DMS79 (cell line): ENCODE measurements around the gene UNC13C.

Source experiments
- DNase-seq: peaks from one replicate; lab custom pipeline; 2025; lab: John Stamatoyannopoulos, UW

Gene UNC13C

DNA sequence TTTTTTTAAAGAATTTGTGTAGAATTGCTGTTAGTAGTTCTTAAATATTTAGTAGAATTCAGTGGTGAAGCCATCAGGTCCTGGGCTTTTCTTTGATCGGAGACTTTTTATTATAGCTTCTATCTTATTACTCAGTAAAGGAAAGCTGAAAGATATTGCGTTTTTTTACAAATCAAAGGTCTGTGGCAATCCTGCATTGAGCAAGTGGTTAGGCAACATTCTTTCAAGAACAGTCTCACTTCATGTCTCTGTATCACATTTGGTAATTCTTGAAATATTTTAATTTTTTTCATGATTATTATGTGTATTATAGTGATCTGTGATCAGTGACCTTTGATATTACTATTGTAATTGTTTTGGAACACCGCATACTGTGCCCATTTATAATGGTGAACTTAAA lies 140.8 kb downstream of the UNC13C start:
- no peak for DNase-seq

DNA sequence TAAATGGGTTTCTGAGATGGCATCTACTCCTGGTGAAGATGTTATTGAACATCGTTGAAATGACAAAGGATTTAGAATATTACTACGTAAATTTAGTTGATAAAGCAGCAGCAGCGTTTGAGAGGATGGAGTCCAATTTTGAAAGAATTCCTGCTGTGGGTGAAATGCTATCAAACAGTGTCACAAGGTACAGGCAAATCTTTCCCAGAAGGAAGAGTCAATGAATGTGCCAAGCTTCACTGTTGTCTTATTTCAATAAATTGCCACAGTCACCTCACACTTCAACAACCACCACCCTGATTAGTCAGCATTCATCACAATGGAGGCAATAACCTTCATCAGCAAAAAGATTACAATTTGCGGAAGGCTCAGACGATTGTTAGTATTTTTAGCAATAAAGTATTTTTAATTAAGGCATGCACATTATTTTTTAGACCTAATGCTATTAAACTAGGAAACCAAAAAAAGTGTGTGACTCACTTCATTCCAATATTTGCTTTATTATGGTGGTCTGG lies 142.8 kb downstream of the UNC13C start:
- DNase-seq = no peak

DNA sequence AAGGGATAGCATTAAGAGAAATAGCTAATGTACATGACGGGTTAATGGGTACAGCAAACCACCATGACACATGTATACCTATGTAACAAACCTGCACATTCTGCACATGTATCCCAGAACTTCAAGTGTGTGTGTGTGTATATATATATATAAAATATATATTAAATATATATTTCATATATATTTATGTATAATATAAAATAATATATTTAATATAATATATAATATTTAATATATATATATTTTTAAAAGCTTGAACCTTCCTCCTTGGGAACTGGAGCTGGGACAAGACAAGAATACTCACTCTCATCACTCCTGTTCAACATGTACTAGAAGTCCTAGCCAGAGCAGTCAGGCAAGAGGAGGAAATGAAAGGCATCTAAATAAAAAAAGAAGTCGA lies 149.3 kb downstream of the UNC13C start:
- DNase-seq = no peak

DNA sequence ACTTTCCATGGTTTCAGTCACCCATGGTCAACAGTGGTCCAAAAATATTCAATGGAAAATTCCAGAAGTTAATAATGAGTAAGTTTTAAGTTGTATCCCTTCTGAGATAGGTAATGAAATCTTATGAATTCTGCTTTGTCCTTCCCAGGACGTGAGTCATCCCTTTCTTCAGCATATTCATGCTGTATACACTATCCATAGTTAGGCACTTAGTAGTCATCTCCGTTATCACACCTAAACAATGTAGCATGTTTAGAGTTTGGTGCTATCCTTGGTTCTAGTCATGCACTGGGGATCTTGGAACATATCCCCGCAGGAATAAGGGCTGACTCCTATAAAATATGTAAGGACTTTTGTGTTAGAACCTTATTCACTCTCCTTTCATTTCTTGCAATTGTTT lies 153.2 kb downstream of the UNC13C start:
- DNase-seq = no peak

DNA sequence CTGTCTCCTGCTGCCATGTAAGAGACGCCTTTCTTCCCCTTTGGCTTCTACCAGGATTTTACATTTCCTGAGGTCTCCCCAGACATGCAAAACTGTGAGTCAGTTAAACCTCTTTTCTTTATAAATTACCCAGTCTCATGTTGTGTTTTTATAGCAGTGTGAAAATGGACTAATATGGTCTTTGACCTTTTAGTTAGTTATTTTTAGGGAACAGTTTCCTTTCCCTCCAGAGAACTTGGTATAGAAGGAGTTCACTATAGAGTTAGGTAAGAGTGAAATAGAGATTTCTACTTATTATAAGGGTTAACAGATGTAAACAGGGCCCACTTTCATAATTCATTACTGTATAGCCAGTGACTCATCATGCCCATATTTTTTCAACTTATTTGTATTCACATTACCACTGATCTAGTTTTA lies 170.9 kb downstream of the UNC13C start:
- DNase-seq = no peak

DNA sequence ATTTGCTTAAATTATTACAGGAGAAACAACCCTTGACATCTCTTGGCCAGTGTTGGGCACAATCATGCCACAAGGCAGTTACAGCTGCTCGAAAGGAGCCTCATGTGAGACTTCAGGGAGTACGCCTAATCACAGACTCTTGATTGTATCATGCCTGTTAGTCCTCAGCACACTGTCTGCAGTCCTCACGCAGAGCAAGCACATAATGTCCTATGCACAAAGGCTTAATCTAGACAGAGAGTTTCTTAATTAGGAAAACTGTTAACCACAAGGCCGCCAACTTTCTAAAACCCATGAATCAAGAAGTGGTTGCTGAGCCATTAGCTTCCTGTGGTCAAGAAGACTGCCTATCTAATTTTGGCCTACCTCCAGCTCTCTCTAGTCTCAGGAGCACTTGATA lies 172.0 kb downstream of the UNC13C start:
- peak; percentile 46 for DNase-seq

DNA sequence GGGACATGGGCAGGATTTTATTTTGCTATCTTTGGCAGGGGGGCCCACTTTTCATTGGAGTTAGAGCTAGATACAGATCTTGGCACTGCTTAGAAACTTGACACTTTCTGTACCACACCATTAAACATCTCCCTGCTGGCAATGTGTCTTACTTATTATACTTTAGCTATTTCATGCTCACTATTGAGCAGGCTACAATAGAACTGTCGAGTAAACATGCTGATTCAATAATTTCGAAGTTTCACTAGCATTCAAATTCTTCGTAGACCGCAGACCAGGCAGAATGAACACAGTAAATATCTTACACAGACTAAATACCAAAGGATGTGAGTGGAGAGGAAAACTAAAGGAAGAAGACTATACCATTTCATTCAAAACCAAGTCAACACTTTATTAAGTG lies 180.8 kb downstream of the UNC13C start:
- DNase-seq = no peak

DNA sequence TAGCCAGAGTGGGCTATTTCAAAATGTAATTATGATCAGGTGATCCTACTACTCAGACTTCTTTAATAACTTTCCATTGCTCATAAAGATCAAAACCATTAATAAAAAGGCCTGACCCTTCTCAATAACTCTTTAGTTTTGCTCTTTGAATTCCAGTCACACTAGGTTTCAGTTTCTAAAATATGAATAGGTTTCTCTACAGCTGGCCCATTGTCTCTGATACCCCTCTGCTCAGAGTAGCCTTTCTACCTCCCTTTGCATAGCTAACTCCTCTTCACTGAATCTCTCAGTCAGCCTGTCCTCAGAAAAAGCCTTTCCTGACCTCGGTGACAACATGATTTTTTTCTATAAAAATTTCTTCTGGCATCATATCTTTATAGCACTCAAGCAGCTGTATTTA lies 209.1 kb downstream of the UNC13C start:
- no peak for DNase-seq

DNA sequence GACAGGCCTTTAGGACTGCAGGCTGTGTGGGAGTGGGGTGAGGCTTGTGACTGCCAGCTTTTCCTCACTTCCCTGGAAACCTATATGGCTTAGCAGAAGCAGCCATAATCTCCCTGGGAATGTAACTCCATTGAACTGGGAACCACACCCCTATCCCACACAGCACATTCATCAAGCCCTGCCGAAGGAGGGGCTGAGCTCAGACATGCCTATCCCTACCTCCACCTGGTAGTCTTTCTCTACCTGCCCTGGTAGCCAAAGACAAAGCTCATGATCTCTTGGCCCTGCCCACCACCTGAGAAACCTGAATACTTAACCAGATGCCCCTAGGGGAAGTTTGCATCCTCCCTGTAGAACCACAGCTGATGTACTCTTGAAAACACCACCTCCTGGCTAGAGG lies 219.8 kb downstream of the UNC13C start:
- DNase-seq = no peak

DNA sequence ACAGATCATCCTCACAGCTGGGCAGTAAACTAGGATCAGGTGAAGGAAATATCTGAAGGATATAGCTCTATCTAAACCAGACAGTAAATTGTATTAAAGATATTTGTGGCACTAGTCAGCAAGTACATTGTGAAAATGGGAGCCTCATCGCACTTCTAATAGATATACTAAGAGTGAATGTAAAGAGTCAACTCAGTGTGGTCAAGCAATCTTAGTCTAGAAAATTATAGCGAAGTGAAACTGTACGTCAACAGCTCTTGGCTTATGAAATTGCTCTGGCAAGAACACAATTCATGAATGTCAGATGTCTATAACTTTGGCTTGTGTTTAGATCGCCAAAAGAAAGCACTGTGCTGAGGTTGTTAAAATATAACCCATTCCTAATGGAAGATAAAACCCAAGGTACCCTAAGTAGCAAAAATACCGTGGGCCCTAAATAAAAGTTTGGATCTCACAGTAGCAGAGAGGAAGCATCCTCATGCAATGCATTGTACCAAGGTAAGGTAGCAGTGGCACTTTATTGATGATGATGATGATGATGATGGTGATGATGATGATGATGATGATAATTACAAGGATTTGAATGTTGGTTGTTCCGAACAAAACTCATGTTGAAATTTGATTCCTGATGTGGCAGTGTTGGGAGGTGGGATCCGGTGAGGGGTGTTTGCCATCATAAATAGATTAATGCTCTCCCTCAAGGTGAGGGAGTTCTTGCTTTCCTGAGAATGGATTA lies 228.5 kb downstream of the UNC13C start:
- DNase-seq = no peak

DNA sequence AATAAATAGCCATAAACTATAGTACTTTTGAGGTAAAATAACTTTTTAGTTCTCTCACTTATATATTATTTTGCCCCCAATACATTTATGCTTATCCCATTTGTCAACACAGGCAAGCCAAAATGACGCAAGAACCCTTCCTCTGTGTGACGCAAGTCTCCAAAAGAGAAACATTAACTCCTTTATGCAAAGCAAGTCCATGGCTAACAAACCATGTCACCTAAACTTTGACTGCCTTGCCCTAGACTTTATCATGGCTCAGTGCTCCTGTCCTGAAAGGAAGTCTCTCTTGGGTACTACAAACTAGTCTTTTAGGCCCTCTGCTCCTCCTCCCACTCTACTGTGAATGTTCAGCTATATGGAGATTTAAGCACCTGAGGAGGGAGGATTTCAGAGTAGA lies 230.5 kb downstream of the UNC13C start:
- no peak for DNase-seq

DNA sequence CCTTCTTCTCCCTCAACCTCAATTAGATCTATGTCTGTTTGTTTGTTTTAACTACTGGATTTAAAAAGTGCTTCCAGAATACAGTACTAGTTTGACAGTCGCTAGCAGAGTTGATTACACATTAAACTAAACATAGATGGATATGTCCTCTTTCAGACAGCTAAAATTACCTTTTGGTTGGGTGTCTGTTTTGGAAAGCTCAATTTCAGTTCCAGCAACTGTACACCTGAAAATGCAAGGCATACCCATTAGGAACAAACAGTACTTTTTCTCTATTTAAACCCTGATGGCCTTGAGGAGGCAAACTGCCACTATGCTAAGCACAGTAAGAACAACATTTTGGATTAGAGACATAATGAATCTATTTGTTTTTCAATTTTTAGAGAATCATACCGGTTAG lies 234.4 kb downstream of the UNC13C start:
- DNase-seq = no peak

DNA sequence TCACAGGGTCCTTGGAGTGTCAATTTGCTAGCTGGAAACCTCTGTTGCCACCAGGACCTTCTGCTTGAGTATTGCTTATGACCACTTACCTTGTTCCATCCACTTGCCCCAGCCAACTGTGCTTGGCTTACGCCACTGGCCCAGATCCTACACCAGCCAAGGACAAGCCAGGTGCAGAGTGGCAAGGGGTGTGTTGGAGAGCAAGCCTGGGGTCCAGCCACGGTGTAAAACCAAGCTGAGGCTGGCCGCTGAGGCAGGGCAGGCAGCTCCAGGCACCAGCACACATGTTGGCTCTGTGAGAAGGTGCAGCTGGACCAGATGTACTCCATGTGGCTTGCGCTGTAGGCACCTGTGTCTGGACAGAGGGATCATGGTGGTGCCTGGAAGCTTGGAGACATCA lies 248.2 kb downstream of the UNC13C start:
- no peak for DNase-seq

DNA sequence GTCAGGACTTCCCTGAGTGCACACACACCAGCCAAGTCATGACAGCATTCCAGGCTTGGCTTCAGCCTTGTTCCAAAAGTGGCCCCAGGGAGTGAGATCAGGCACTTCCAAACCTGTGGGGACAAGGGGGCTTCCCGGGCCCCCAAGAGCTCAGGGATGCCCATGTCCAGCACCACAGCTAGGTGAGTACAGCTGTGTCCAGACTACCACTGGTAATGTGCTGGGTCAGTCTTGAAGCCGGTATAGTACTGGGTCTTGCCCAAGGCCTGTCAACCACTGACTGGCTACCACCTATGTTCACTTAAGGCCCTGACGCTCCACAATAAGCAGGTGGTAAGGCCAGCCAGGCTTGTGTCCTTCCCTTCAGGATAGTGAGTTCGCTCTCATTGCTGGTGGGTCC lies 249.3 kb downstream of the UNC13C start:
- DNase-seq = no peak

DNA sequence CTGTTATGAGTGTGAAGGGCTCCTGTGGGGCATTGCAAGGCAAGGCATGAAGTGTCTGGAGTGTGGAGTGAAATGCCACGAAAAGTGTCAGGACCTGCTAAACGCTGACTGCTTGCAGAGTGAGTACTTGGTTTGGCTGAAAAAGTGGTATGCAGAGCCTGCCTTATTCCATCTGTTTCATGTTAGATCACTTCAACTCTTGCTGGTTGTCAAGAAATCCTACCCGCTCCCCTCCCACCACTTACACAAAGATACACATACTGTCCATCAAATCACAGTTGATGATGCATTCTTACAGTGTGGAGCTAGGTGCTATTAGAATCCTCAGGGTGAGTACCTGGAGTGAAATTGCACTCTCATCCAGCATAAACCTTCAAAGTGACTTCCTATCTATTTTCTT lies 272.1 kb downstream of the UNC13C start:
- no peak for DNase-seq

DNA sequence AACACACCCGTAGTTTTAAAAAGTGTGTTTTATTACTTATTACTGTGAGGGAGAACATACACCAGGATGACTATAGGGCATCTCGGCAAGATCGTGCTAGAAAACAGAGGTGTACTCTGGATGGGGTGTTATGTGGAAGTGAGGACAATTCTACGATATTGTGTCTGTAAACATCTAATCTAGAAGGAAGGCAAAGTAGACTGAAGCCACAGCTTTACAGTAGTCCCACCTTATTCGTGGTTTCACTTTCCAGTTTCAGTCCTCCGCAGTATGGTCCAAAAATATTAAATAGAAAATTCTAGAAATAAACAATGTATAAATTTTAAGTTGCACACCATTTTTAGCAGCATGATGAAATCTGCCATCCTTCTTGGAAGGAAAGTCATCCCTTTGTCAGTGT lies 277.9 kb downstream of the UNC13C start:
- no peak for DNase-seq

DNA sequence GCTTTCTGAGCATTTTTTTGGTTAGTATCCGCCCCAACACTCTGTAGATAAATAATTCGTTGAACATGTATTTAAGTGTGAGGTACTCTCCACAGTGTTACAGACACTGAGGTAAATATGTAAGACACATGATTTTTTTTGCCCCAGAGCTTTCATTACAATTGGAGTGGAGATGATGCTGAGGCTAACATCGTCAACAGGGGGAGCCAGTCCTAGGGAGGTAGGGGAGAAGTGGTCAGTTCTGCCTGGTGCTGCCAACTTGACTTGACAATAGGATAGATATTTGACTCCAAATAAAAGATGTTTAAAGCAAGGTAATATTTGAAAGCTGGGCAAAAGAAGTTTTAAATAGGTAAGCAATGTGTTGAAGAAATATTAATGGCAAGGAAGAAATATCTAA lies 295.7 kb downstream of the UNC13C start:
- no peak for DNase-seq

DNA sequence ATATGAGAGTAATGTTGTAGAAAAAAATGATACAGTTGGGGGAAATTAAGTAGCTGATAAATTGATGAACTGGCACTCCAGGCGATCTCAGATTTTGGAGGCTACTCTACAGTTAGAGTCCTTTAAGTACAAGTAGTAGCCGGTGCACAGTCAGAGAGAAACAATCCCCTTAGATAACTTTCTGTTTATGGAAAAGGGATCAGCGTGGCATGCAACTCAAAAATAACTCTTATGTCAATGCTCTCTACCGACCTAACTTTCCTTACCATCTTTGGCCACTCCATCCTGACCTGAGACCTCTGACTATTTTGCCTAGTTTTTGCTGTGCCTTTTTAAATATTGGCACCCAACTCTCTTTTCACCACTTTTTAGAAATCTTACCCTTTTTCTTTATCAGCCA lies 299.6 kb downstream of the UNC13C start:
- DNase-seq = no peak

DNA sequence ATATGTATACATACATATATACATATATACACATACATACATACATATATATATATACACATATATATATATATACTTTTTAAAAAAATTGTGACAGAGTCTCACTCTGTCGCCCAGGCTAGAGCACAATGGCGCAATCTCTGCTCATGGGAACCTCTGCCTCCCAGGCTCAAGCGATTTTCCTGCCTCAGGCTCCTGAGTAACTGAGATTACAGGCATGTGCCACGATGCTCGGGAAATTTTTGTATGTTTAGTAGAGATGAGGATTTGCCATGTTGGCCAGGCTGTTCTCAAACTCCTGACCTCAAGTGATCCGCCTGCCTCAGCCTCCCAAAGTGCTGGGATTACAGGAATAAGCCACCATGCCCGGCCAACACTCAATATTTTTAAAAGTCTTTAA lies 302.5 kb downstream of the UNC13C start:
- DNase-seq = no peak

DNA sequence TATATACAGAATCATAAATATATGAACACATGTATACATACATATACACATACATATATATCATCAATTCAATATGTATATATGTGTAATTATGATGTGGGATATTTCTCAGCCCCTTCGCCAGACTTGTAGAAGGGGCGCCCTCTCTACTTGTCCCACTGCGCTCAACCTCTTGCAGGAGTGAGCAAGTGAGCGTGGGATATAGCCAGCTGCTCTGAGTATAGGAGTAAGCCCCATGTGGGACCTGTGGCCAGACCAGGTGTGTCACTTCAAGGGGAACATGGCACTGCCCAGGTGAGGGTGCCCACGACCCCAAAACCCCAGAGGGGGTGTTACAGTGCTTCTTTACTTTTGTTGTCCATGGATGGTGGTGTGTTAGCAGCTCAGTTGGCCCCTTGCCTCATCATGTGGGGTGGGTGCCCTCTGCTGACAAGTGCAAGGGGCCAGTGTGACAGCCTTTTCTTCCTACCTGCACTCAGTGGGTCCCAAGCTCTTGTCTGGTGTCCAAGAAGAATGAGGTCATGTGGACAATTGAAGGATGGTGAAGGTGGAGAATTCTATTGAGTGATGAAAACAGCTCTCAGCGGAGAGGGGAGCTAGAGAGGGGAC lies 304.1 kb downstream of the UNC13C start:
- DNase-seq = no peak

DNA sequence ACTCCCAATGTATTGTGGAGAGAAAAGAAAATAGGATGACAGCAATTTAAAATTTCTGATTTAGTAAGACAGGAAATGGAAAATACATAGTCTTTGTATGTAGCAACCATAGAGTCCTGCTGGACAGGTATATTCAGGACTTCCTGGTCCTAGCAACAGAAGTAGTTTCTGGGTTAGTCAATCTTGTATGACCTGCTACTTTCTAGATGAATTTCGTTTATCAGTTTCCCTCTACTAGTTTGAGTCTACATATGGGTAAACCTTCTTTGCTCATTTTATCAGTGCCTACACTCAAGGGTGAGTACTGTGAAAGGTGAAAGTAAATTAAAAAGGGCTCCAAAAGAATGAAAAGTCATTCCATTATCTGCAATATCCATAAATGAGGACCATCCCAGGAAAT lies 309.8 kb downstream of the UNC13C start:
- no peak for DNase-seq

DNA sequence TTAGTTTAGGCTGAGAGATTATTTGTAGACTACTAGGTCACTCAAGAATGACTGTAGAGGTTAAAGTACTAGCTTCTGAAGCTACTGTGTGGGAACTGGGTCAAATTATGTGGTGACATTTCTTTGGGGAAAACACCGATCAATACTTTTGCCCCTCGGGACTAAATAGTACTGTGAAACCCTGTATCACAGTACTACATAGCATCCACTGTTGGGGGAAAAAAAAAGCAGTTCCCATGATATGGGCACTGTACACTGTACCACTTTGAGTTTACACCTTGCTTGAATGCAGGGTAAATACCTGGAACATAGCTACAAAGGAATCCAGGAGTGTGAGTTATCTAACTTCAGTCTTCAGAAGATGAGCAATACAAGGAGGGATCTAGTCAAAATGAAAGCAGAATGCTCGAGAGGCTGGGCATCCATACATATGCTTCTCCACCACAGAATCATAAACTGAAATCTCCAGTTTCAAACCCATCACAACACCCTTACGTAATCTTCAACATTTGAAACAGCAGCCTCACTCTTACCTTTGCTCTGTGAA lies 311.4 kb downstream of the UNC13C start:
- DNase-seq = no peak

DNA sequence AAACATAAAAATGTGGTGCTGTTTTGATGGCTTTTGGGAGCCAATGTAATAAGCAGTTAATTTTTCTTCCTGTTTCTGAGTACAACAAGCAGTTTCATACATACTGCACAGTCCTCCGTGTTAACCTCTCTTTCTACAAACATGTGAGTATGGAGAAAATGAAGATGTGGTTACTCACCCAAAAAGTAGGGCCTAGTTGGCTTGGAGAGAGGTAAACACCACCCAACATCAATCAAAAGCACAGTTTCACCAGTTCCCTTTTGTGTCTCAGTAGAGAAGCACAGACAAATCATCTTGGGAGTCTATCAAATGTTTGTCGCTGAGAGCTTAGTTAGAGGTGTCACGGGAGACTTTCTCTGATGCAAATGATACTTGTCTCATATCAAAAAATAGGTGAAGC lies 320.2 kb downstream of the UNC13C start:
- no peak for DNase-seq

DNA sequence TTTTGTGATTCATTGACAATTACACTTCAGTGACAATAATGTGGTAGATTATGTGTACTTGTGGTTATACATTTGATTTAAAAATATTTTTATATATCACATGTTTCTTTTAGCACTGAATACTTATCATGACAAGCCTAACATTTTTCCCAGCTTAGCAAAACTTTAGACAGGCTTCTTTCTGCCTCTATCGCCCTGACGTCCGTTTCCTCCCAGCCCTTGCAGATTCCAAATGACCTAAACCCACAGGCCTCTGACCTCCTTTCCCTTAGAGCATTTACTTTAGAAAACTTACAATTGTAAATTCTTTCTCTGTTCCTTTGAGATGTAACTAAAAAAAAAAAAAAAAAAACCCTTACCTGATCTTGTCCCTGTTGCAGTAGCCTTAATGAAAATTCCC lies 326.1 kb downstream of the UNC13C start:
- DNase-seq = no peak
